Mesenchymal stem cell (in vitro differentiated cells and primary cell): ENCODE data around the gene SETD2.

Source experiments
- DNase-seq: peaks from one replicate; pipeline ENCODE4 v3.0.0-alpha.2; 2013
- H2AFZ ChIP-seq: one replicate; pipeline ENCODE4 v1.6.1; 2013; ENCODE audit warnings: low read depth, mild to moderate bottlenecking, control low read depth, inconsistent platforms, low read length, moderate library complexity
- H2AK5ac ChIP-seq: 2 replicates; pipeline ENCODE4 v1.6.1; 2013; ENCODE audit warnings: low read length, moderate library complexity, mild to moderate bottlenecking, inconsistent platforms; ENCODE audit not compliant: severe bottlenecking
- H2BK120ac ChIP-seq: one replicate; pipeline ENCODE4 v1.6.1; 2013; ENCODE audit warnings: low read depth, mild to moderate bottlenecking, inconsistent platforms, low read length, moderate library complexity
- H2BK12ac ChIP-seq, 2 experiments: one replicate each; pipeline ENCODE4 v1.6.1; 2013; ENCODE audit warnings: inconsistent platforms in 2 of 2, low read length in 2 of 2, mild to moderate bottlenecking in 2 of 2, moderate library complexity in 2 of 2, control low read depth in 1 of 2
- H2BK15ac ChIP-seq: one replicate; pipeline ENCODE4 v1.6.1; 2013; ENCODE audit warnings: mild to moderate bottlenecking, low read depth, inconsistent platforms; ENCODE audit not compliant: poor library complexity, severe bottlenecking
- H2BK5ac ChIP-seq: 2 replicates; pipeline ENCODE4 v1.6.1; 2013; ENCODE audit warnings: low read depth, mild to moderate bottlenecking, low read length, control low read depth, inconsistent platforms; ENCODE audit not compliant: poor library complexity, severe bottlenecking
- H3K14ac ChIP-seq, 2 experiments: one replicate each; pipeline ENCODE4 v1.6.1; 2013; ENCODE audit warnings: inconsistent platforms in 2 of 2, low read length in 2 of 2, control low read depth in 1 of 2, mild to moderate bottlenecking in 1 of 2, moderate library complexity in 1 of 2
- H3K18ac ChIP-seq, 2 experiments: one replicate each; pipeline ENCODE4 v1.6.1; 2013; ENCODE audit warnings: inconsistent platforms in 2 of 2, low read length in 2 of 2, control low read depth in 1 of 2, low read depth in 1 of 2, mild to moderate bottlenecking in 1 of 2
- H3K23ac ChIP-seq, 2 experiments: one replicate each; pipeline ENCODE4 v1.6.1; 2013; ENCODE audit warnings: inconsistent platforms in 2 of 2, low read length in 2 of 2, mild to moderate bottlenecking in 2 of 2, moderate library complexity in 2 of 2, control low read depth in 1 of 2
- H3K27ac ChIP-seq: 2 replicates; pipeline ENCODE4 v1.5.1; 2013; ENCODE audit warnings: mild to moderate bottlenecking, moderate library complexity, low read length, control low read depth, inconsistent platforms; ENCODE audit not compliant: poor library complexity, severe bottlenecking
- H3K27me3 ChIP-seq, 2 experiments: 2 replicates each; pipeline versions ENCODE4 v1.6.1 to v1.7.0; 2013; ENCODE audit warnings: low read length in 2 of 2, mild to moderate bottlenecking in 2 of 2, moderate library complexity in 2 of 2, control low read depth in 1 of 2, inconsistent platforms in 1 of 2; ENCODE audit not compliant: control insufficient read depth in 1 of 2, insufficient read depth in 1 of 2
- H3K36me3 ChIP-seq, 2 experiments: 2 replicates each; pipeline versions ENCODE4 v1.6.1 to v1.7.0; 2013; ENCODE audit warnings: low read length in 2 of 2, control low read depth in 1 of 2, inconsistent platforms in 1 of 2, low read depth in 1 of 2, mild to moderate bottlenecking in 1 of 2; ENCODE audit not compliant: insufficient read depth in 2 of 2, control insufficient read depth in 1 of 2
- H3K4ac ChIP-seq, 2 experiments: one replicate each; pipeline ENCODE4 v1.6.1; 2013; ENCODE audit warnings: inconsistent platforms in 2 of 2, low read length in 2 of 2, mild to moderate bottlenecking in 2 of 2, moderate library complexity in 2 of 2, control low read depth in 1 of 2, low read depth in 1 of 2
- H3K4me1 ChIP-seq: 2 replicates; pipeline ENCODE4 v1.6.1; 2013; ENCODE audit warnings: low read depth, low read length, control low read depth; ENCODE audit not compliant: control insufficient read depth, insufficient read depth
- H3K4me2 ChIP-seq: 2 replicates; pipeline ENCODE4 v1.6.1; 2013; ENCODE audit warnings: low read length, mild to moderate bottlenecking, inconsistent platforms; ENCODE audit not compliant: poor library complexity, severe bottlenecking
- H3K4me3 ChIP-seq, 2 experiments: 2 replicates each; pipeline versions ENCODE4 v1.5.1 to v1.7.0; 2013; ENCODE audit warnings: low read length in 2 of 2, mild to moderate bottlenecking in 2 of 2, control low read depth in 1 of 2, low read depth in 1 of 2; ENCODE audit not compliant: insufficient read depth in 1 of 2
- H3K79me1 ChIP-seq: replicated peaks from 2 replicates; pipeline ENCODE4 v1.6.1; 2013; ENCODE audit warnings: mild to moderate bottlenecking, control low read depth, low read length, inconsistent platforms; ENCODE audit not compliant: poor library complexity, severe bottlenecking
- H3K9ac ChIP-seq: 2 replicates; pipeline ENCODE4 v1.7.0; 2013; ENCODE audit warnings: mild to moderate bottlenecking, low read length, moderate library complexity
- H3K9me3 ChIP-seq: 2 replicates; pipeline ENCODE4 v1.7.0; 2013; ENCODE audit warnings: mild to moderate bottlenecking, low read length; ENCODE audit not compliant: control insufficient read depth
- H4K8ac ChIP-seq: one replicate; pipeline ENCODE4 v1.6.1; 2013; ENCODE audit warnings: inconsistent platforms, mild to moderate bottlenecking, low read length, moderate library complexity
- H4K91ac ChIP-seq: one replicate; pipeline ENCODE4 v1.6.1; 2013; ENCODE audit warnings: mild to moderate bottlenecking, low read length, inconsistent platforms
- WGBS: methylation state at CpG from one replicate; pipeline ENCODE4 v1.1.7; 2013; ENCODE audit warnings: mixed read lengths; 5-methylcytosine and 5-hydroxymethylcytosine counted together

SETD2 gene

DNA sequence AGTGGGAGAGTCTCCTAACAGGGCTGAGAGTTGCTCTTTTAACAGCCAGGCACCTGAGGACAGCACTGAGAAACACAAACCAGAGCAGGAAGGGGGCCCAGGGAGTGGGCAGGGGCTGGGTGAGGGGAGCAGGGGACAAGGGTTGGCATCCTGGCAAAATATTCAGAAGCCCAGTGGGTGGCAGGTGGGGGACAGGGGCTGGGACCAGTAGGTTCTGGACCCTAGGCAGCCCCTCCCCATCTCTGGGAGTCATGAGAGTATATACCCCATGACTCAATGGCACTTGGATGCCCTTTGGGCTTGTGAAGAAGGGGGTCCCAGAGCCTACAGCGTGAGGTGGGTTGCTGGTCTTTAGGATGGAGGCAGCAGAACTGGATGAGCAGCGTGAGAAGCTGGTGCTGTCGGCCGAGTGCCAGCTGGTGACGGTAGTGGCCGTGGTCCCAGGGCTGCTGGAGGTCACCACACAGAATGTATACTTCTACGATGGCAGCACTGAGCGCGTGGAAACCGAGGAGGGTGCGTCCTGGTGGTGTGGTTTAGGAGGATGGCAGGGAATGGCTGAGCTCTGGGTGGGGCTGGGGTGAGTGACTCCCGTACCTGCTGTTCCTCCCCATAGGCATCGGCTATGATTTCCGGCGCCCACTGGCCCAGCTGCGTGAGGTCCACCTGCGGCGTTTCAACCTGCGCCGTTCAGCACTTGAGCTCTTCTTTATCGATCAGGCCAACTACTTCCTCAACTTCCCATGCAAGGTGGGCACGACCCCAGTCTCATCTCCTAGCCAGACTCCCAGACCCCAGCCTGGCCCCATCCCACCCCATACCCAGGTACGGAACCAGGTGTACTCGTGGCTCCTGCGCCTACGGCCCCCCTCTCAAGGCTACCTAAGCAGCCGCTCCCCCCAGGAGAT is 160.2 kb downstream of the SETD2 start:
- WGBS = 96% methylated on average over 27 of the region's 27 CpGs

DNA sequence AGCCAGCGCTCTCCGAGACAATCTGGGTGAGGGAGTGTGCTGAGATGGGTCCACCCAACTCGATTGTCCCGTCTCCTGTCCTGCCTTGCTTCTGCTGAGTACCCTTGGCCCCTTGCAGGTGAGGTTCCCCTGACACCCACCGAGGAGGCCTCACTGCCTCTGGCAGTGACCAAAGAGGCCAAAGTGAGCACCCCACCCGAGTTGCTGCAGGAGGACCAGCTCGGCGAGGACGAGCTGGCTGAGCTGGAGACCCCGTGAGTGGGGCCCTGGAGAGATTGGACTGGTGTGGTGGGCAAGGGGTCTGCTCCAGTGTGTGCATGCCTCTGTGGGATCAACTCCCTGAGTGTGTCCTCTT is 160.9 kb downstream of the SETD2 start:
- Histone ChIP-seq H3K4me2 (no peak overlapping the region), H4K8ac (no peak overlapping the region), H3K9ac (no peak overlapping the region), H3K18ac (no peak overlapping the region), H3K27ac (no peak overlapping the region), H3K27me3 (no peaks in the 10 kb centered on the region), H4K91ac (no peak overlapping the region), H3K23ac (no peak overlapping the region), H2BK120ac (no peak overlapping the region), H2BK15ac (peak overlapping the region; percentile 12), H2AFZ (no peak overlapping the region), H2BK5ac (no peak overlapping the region), H3K4me1 (peaks cover 9% of the 10 kb centered on the region), H3K79me1 (no peaks in the 10 kb centered on the region), H2BK12ac (no peak overlapping the region), H3K4me3 (no peak overlapping the region), H3K9me3 (no peaks in the 10 kb centered on the region), H3K36me3 (peaks cover 0 to 56% of the 10 kb centered on the region in 2 experiments), H3K4ac (no peak overlapping the region), H3K14ac (no peak overlapping the region), H2AK5ac (no peak overlapping the region)
- 94% methylated on average over 10 of the region's 10 CpGs for WGBS
- no peak for DNase-seq

More for the DNA sequence above, 160.2 kb downstream of the SETD2 start:
- H4K91ac ChIP-seq = no peak overlapping the region
- no peak overlapping the region for H2BK15ac ChIP-seq
- H2BK12ac ChIP-seq = no peak overlapping the region
- H2BK5ac ChIP-seq = no peak overlapping the region
- H3K4me1 ChIP-seq = peaks cover 8% of the 10 kb centered on the region
- no peaks in the 10 kb centered on the region for H3K79me1 ChIP-seq
- H3K23ac ChIP-seq = no peak overlapping the region
- H2AFZ ChIP-seq = no peak overlapping the region
- H3K14ac ChIP-seq = no peak overlapping the region
- no peak overlapping the region for H3K18ac ChIP-seq
- H3K4me2 ChIP-seq = no peak overlapping the region
- no peak overlapping the region for H4K8ac ChIP-seq
- H3K27ac ChIP-seq = no peak overlapping the region
- DNase-seq = no peak
- no peak overlapping the region for H2AK5ac ChIP-seq
- no peak overlapping the region for H3K4me3 ChIP-seq
- no peaks in the 10 kb centered on the region for H3K27me3 ChIP-seq
- H3K9me3 ChIP-seq = no peaks in the 10 kb centered on the region
- H3K4ac ChIP-seq = no peak overlapping the region
- peaks cover 0 to 59% of the 10 kb centered on the region in 2 experiments for H3K36me3 ChIP-seq
- no peak overlapping the region for H2BK120ac ChIP-seq
- no peak overlapping the region for H3K9ac ChIP-seq

DNA sequence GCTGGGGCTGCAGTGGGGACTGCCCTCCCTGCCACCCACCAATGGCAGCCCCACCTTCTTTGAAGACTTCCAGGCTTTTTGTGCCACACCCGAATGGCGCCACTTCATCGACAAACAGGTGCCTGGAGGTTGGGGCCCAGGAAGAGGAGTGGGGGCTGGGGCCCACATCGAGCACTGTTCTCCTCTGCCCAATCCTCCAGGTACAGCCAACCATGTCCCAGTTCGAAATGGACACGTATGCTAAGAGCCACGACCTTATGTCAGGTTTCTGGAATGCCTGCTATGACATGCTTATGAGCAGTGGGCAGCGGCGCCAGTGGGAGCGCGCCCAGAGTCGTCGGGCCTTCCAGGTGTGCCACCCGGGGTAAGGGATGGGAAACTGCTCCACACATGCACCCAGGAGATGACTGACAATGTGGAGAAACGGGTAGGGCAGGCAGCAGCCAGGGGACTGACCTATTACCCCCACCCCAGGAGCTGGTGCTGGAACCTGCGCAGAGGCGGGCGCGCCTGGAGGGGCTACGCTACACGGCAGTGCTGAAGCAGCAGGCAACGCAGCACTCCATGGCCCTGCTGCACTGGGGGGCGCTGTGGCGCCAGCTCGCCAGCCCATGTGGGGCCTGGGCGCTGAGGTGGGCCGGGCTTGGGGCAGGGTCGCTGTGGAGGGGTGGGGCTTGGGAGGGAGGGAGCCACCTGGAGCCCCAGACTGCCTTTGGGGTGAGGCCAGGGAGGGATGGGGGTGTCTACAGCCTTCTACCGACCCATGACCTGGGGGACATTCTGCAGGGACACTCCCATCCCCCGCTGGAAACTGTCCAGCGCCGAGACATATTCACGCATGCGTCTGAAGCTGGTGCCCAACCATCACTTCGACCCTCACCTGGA is 161.5 kb downstream of the SETD2 start:
- no peak for DNase-seq
- Histone ChIP-seq H4K91ac (no peak overlapping the region), H3K4ac (no peak overlapping the region), H2BK120ac (no peak overlapping the region), H3K27me3 (no peaks in the 10 kb centered on the region), H3K27ac (no peak overlapping the region), H3K14ac (no peak overlapping the region), H3K4me1 (peaks cover 9% of the 10 kb centered on the region), H2AFZ (no peak overlapping the region), H3K4me2 (no peak overlapping the region), H4K8ac (no peak overlapping the region), H3K9me3 (no peaks in the 10 kb centered on the region), H3K36me3 (peaks cover 0 to 56% of the 10 kb centered on the region in 2 experiments), H3K18ac (no peak overlapping the region), H2BK12ac (no peak overlapping the region), H2AK5ac (no peak overlapping the region), H3K23ac (no peak overlapping the region), H2BK5ac (no peak overlapping the region), H3K9ac (no peak overlapping the region), H3K79me1 (no peaks in the 10 kb centered on the region), H2BK15ac (peak overlapping the region; percentile 12), H3K4me3 (no peak overlapping the region)
- WGBS = 90% methylated on average over 33 of the region's 35 CpGs

DNA sequence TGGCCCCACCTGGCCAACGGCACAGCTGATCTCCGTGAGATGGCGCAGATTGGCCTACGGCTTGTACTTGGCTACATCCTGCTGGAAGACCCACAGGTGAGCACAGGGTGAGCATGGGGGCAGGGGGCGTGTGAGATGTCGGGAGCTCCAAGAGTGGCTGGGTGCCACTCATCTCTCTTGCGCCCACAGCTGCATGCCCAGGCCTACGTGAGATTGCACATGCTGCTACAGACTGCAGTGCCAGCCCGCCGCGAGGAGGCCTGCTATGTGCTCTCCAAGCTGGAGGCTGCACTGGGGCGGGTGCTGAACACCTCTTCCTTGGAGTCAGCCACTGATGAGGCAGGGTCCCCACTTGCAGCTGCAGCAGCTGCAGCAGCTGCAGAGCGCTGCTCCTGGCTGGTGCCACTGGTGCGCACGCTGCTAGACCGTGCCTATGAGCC is 162.2 kb downstream of the SETD2 start:
- H4K8ac ChIP-seq = no peak overlapping the region
- H3K4ac ChIP-seq = no peak overlapping the region
- no peak overlapping the region for H3K4me2 ChIP-seq
- no peak overlapping the region for H2AK5ac ChIP-seq
- no peak for DNase-seq
- H3K18ac ChIP-seq = no peak overlapping the region
- no peak overlapping the region for H3K9ac ChIP-seq
- peaks cover 13% of the 10 kb centered on the region for H3K4me1 ChIP-seq
- no peaks in the 10 kb centered on the region for H3K79me1 ChIP-seq
- no peak overlapping the region for H3K14ac ChIP-seq
- no peak overlapping the region for H2BK15ac ChIP-seq
- 96% methylated on average over 16 of the region's 16 CpGs for WGBS
- H3K36me3 ChIP-seq = peaks cover 0 to 56% of the 10 kb centered on the region in 2 experiments
- H2BK5ac ChIP-seq = no peak overlapping the region
- no peaks in the 10 kb centered on the region for H3K27me3 ChIP-seq
- no peak overlapping the region for H3K27ac ChIP-seq
- no peaks in the 10 kb centered on the region for H3K9me3 ChIP-seq
- H2AFZ ChIP-seq = no peak overlapping the region
- no peak overlapping the region for H3K23ac ChIP-seq
- no peak overlapping the region for H3K4me3 ChIP-seq
- no peak overlapping the region for H2BK120ac ChIP-seq
- H2BK12ac ChIP-seq = no peak overlapping the region
- no peak overlapping the region for H4K91ac ChIP-seq
